Fibroblast of skin of scalp (primary cell): ENCODE measurements around the gene SRSF6.
A peak's percentile ranks its signal among the peaks of the same experiment; 100 is the strongest.
"Not testable (repeated sequence)": the region's sequence is repeated elsewhere in the genome, so short reads cannot be mapped to it uniquely, and the experiment has no call there.

Source experiments
- DNase-seq: peaks from one replicate; pipeline ENCODE4 v3.0.0-alpha.2; 2013

SRSF6 gene

GRCh38 chr20:43448748-43449535 is 8.8 kb upstream of the SRSF6 start:
- peak; percentile 37 for DNase-seq

GRCh38 chr20:43450841-43451799 is 6.6 kb upstream of the SRSF6 start:
- DNase-seq = no peak

- no peak for DNase-seq
Observed at GRCh38 chr20:43452404-43453126, 5.1 kb upstream of the SRSF6 start.

DNA sequence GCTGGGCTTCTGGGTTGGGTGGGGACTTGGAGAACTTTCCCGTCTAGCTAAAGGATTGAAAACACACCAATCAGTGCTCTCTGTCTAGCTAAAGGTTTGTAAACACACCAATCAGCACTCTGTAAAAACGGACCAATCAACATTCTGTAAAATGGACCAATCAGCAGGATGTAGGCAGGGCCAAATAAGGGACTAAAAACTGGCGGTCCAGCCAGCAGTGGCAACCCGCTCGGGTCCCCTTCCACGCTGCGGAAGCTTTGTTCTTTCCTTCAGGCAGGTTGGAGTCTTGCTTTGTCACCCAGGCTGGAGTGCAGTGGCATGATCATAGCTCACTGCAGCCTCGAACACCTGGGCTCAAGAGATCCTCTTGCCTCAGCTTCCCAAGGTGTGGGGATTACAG is 1.4 kb upstream of the SRSF6 start:
- DNase-seq = not testable (repeated sequence)

DNA sequence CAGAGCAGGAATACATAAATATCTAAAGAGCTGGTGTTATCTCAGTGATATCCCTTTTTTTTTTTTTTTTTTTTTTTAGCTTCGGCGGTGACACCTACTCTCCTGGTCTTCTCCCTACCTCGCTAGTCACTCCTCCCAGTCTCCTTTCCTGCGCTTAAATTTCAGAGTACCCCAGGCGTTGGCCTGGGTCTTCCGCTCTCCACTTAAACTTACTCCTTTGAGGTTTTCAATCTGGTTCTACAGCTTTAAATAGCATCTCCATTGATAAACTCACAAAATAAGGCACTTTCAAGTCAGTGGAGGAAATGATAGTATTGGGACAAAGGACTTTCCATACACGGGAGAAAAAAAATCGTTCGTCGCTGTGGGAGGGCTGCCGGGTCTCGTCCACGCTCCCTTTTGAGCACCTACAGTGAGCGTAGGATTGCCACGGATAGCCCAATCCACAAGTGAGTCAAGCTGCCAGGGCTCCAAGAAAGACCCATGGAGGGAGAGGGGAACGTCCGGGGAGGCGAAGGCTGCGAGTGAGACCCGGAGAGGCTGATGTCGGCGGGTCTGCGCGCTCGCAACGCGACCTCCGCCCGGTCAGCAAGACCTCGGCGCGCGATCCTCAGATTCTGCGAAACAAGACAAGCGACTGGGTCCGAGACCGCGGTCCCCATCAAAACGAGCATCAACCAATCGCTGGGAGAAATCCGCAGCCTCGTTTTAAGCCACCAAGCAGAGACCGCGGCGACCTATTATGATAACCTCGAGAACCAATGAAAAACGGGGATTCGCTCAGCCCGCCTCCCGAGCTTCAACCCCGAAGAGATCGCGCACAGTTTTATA is 672 bp upstream of the SRSF6 start:
- DNase-seq = peak; percentile 90

DNA sequence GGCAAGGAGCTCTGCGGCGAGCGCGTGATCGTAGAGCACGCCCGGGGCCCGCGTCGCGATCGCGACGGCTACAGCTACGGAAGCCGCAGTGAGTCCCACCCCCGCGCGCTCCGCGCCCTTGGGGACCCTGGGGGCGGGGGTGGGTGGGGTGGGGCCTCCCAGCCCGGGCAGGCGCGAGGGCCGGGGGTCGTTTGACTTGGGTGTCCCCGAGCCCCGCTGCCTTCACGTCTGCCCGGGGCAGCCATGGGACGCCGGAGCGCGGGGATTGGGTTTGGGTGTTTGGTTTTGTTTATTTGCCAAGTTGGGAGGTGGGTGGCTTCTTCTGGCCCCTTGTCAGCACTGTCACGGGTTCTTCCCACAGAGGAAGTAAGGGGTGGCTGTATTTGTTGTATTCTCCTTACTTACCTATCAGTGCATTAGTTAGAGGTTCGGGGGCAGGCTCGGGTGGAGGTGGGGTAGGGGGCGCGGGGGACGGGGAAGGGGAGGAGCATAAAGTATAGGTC is 777 bp downstream of the SRSF6 start:
- no peak for DNase-seq

- DNase-seq = peak; percentile 8
Observed at GRCh38 chr20:43459022-43459942, 1.6 kb downstream of the SRSF6 start.

DNA sequence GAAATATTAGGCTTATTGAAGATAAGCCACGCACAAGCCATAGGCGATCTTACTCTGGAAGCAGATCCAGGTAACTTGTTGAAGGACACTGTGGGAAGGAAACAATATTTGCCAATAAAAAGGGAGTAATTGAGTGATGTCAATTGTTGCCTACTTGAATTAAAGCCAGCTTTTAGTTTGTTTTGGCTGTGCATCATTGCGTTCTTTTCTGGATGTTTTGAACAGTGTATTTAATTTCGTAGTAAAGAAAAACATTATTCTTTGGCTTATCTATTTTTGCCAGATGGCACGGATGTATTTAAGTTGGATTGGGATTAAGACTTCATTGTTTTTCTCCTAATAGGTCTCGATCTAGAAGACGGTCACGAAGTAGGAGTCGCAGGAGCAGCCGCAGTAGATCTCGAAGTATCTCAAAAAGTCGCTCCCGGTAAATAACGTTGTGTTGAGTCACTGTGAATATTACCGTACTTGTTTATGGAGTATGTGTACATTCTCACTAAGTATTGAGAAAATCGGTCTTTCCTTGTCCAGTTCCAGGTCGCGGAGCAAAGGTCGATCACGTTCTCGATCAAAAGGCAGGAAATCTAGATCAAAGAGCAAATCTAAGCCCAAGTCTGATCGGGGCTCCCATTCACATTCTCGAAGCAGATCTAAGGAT is 2.6 kb downstream of the SRSF6 start:
- DNase-seq = no peak

GRCh38 chr20:43460830-43461200 is 3.1 kb downstream of the SRSF6 start:
- DNase-seq = no peak

- no peak for DNase-seq
Observed at GRCh38 chr20:43461894-43462659, 4.4 kb downstream of the SRSF6 start.

GRCh38 chr20:43462660-43463526 is 5.2 kb downstream of the SRSF6 start:
- no peak for DNase-seq

- no peak for DNase-seq
Observed at GRCh38 chr20:43463527-43464218, 6.0 kb downstream of the SRSF6 start.

DNA sequence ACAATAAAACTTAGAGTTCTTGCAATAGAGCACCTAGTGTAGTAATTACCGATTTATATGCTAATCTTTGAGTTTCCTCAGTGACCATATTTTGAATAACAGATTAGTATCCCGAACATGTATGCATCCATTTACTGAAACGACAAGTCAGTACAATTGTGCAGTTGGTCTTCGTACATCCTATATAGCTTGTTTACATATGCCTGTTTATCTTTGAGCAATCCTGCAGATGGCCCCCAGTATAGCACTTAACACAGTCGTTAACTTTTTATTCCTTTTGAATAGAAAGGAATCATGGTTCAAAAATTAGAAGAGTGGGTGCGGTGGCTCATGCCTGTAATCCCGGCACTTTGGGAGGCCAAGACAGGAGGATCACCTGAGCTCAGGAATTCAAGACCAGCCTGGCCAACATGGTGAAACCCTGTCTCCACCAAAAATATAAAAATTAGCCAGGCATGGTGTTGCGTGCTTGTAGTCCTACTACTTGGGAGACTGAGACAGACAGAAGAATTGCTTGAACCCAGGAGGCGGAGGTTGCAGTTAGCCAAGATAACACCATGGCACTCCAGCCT is 6.6 kb downstream of the SRSF6 start:
- no peak for DNase-seq

- DNase-seq = no peak
Observed at GRCh38 chr20:43465625-43465943, 7.9 kb downstream of the SRSF6 start.

DNA sequence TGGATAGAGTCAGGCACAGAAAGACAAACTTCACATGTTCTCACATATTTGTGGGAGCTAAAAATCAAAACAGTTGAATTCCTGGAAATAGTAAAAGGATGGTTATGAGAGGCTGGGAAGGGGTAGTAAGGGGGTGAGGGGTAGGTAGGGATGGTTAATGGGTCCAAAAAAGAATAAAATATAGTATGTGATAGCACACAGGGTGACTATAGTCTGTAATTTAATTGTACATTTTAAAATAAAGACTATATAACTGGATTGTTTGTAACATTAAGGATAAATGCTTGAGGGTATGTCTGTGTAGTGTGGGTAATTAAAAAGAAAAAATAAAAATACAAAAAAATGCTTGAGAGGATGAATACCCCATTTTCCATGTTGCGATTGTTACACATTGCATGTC is 9.9 kb downstream of the SRSF6 start:
- DNase-seq = no peak

- DNase-seq = no peak
Observed at GRCh38 chr20:43472671-43473380, 15.1 kb downstream of the SRSF6 start.

GRCh38 chr20:43473381-43473704 is 15.6 kb downstream of the SRSF6 start:
- no peak for DNase-seq
